ENCODE data around the gene PTPRA.
"Not testable (repeated sequence)": the region's sequence is repeated elsewhere in the genome, so short reads cannot be mapped to it uniquely, and the experiment has no call there.

Gene PTPRA

GRCh38 chr20:3044336-3044965, 171.2 kb downstream of the PTPRA start:
- no peak for DNase-seq (ENCODE audit: low spot score)

- DNase-seq (ENCODE audit: low spot score): no peak
Measured at GRCh38 chr20:3045042-3045815, 171.9 kb downstream of the PTPRA start.

GRCh38 chr20:3045816-3046676, 172.8 kb downstream of the PTPRA start, which contains the start of gene MRPS26:
MRPS26 (plus strand) TSS chr20:3046052; CDS start chr20:3046069, 17 bp downstream.
- peak; percentile 51 for DNase-seq (ENCODE audit: low spot score)

- DNase-seq (ENCODE audit: low spot score): no peak
Measured at GRCh38 chr20:3046677-3047462, 173.6 kb downstream of the PTPRA start.

GRCh38 chr20:3047486-3048419, 174.5 kb downstream of the PTPRA start:
- no peak for DNase-seq (ENCODE audit: low spot score)

GRCh38 chr20:3051385-3052019, 178.2 kb downstream of the PTPRA start:
- DNase-seq (ENCODE audit: low spot score): no peak

GRCh38 chr20:3059489-3059888, 186.2 kb downstream of the PTPRA start:
- no peak for DNase-seq (ENCODE audit: low spot score)

- not testable (repeated sequence) for DNase-seq (ENCODE audit: low spot score)
Measured at GRCh38 chr20:3064119-3064518, 190.8 kb downstream of the PTPRA start.

- no peak for DNase-seq (ENCODE audit: low spot score)
Measured at GRCh38 chr20:3067139-3068014, 194.1 kb downstream of the PTPRA start.

GRCh38 chr20:3068075-3068474, 194.8 kb downstream of the PTPRA start:
- no peak for DNase-seq (ENCODE audit: low spot score)

- no peak for DNase-seq (ENCODE audit: low spot score)
Measured at GRCh38 chr20:3068986-3069900, 196.0 kb downstream of the PTPRA start.

- no peak for DNase-seq (ENCODE audit: low spot score)
Measured at GRCh38 chr20:3070725-3071124, 197.4 kb downstream of the PTPRA start.

GRCh38 chr20:3071266-3071609, 198.0 kb downstream of the PTPRA start:
- DNase-seq (ENCODE audit: low spot score): no peak

GRCh38 chr20:3071610-3072529, 198.6 kb downstream of the PTPRA start, which contains the start of gene OXT:
OXT (plus strand) TSS chr20:3071620; CDS start chr20:3071656, 36 bp downstream.
- DNase-seq (ENCODE audit: low spot score): no peak

GRCh38 chr20:3072530-3073250, 199.4 kb downstream of the PTPRA start:
- DNase-seq (ENCODE audit: low spot score): no peak

- DNase-seq (ENCODE audit: low spot score): not testable (repeated sequence)
Measured at GRCh38 chr20:3073251-3073643, 200.0 kb downstream of the PTPRA start.

Data from hematopoietic multipotent progenitor cell treated with erythropoietin and hydrocortisone succinate and interleukin-3 and kit ligand, for 15 days (in vitro differentiated cells).